ENCODE data around the gene EXOSC6.
"Not testable (repeated sequence)": the region's sequence is repeated elsewhere in the genome, so short reads cannot be mapped to it uniquely, and the experiment has no call there.

GRCh38 chr16:70203508-70203907 lies 48.2 kb downstream of the EXOSC6 start:
- TF ChIP-seq CTCF (IDR thresholded peaks at IDR 0.05 in 4 of 5, conservative IDR thresholded peaks at IDR 0.05 in 1 of 5); POLR2A (IDR thresholded peaks at IDR 0.05): not testable (repeated sequence)

Data from gastrocnemius medialis (tissue), 4 donors.